HepG2 (cell line): ENCODE data around the gene LTC4S. TPM values are rescaled to one million over a fixed set of nuclear protein-coding genes. Genes with fewer than 3 reads are reported as not detected.

Experiments
- AGO2 ChIP-seq: fragments of 200-400 bp; formaldehyde crosslinking; optimal IDR thresholded peaks from 2 replicates; pipeline ENCODE3; 2017; ENCODE audit warnings: mild to moderate bottlenecking, low read depth, low read length, moderate library complexity
- KDM2A ChIP-seq: sonication (generic); formaldehyde crosslinking; IDR thresholded peaks from 2 replicates; pipeline ENCODE4 v1.4.0; 2020; ENCODE audit warnings: low read depth, missing genetic modification reagents, borderline replicate concordance
- PAWR ChIP-seq: sonication (generic); formaldehyde crosslinking; IDR thresholded peaks from 2 replicates; pipeline ENCODE4 v1.4.0; 2020; ENCODE audit warnings: missing genetic modification reagents, mild to moderate bottlenecking, borderline replicate concordance
- POLR2A ChIP-seq, 2 experiments: IDR thresholded peaks; 2 replicates each; pipeline ENCODE4 v1.6.1; 2011; ENCODE audit warnings: low read depth in 2 of 2, low read length in 2 of 2, mild to moderate bottlenecking in 1 of 2, moderate library complexity in 1 of 2; ENCODE audit not compliant: insufficient read depth in 1 of 2
- TCF7 ChIP-seq: sonication (generic); IDR thresholded peaks from 2 replicates; pipeline ENCODE4 v1.6.1; 2016; ENCODE audit warnings: antibody characterized with exemption, low read depth
- THYN1 ChIP-seq: sonication (generic); formaldehyde crosslinking; IDR thresholded peaks from 2 replicates; pipeline ENCODE4 v1.8.1; 2023; ENCODE audit warnings: low read depth, mild to moderate bottlenecking, moderate library complexity, missing genetic modification reagents, borderline replicate concordance
- ZBTB38 ChIP-seq: sonication (generic); formaldehyde crosslinking; IDR thresholded peaks from 2 replicates; pipeline ENCODE4 v1.5.1; 2020; ENCODE audit warnings: mild to moderate bottlenecking, missing genetic modification reagents
- ZKSCAN5 ChIP-seq: sonication (generic); formaldehyde crosslinking; IDR thresholded peaks from 2 replicates; pipeline ENCODE4 v1.5.1; 2020; ENCODE audit warnings: mild to moderate bottlenecking, missing genetic modification reagents
- ZNF281 ChIP-seq: sonication (generic); formaldehyde crosslinking; IDR thresholded peaks from 2 replicates; pipeline ENCODE4 v1.4.0; 2020; ENCODE audit warnings: missing genetic modification reagents, borderline replicate concordance
- polyA plus RNA-seq, 8 experiments: library from polyadenylated mRNA; depleted of rRNA in 3 of 8; stranded (reverse) in 7 of 8; unstranded in 1 of 8; fragments of >200 nt; fragmentation: Illumina TruSeq in 4 of 8; extraction: Trizol in 4 of 8; gene quantifications; 2 replicates each; pipeline versions ENCODE4 v1.2.1 to v1.2.3, GENCODE V29; 2011 to 2016; ENCODE audit warnings: low read depth in 4 of 8, missing spikeins in 1 of 8, mixed read lengths in 1 of 8; ENCODE audit not compliant: insufficient read depth in 1 of 8
- total RNA-seq, 5 experiments: library from RNA; depleted of rRNA; stranded (reverse); fragments of >200 nt; fragmentation: Illumina TruSeq; extraction: Trizol; gene quantifications; 2 replicates each; pipeline ENCODE4 v1.2.3, GENCODE V29; 2016; ENCODE audit warnings: low read depth in 1 of 5
- TF ChIP-seq, protein P1 (sequence below): sonication (generic); formaldehyde crosslinking; IDR thresholded peaks from 2 replicates; pipeline ENCODE4 v1.8.0; 2022; ENCODE audit warnings: mild to moderate bottlenecking, missing genetic modification reagents
- TF ChIP-seq, protein P2 (sequence below): fragments of 450-650 bp; IDR thresholded peaks from 2 replicates; pipeline ENCODE4 v1.6.1; 2017; ENCODE audit warnings: mild to moderate bottlenecking
- TF ChIP-seq, protein P3 (sequence below): sonication (generic); formaldehyde crosslinking; IDR thresholded peaks from 2 replicates; pipeline ENCODE4 v1.4.0; 2020; ENCODE audit warnings: missing genetic modification reagents
- TF ChIP-seq, protein P4 (sequence below): sonication (generic); formaldehyde crosslinking; IDR thresholded peaks from 2 replicates; pipeline ENCODE4 v1.5.1; 2020; ENCODE audit warnings: mild to moderate bottlenecking, missing genetic modification reagents, moderate library complexity

The LTC4S gene
- total and polyA plus RNA-seq, 2 of the 13 experiments (the other 11 are each of a cell fraction or from before 2014, with no cell fraction given), result 0.35 TPM; not detected in 1

DNA sequence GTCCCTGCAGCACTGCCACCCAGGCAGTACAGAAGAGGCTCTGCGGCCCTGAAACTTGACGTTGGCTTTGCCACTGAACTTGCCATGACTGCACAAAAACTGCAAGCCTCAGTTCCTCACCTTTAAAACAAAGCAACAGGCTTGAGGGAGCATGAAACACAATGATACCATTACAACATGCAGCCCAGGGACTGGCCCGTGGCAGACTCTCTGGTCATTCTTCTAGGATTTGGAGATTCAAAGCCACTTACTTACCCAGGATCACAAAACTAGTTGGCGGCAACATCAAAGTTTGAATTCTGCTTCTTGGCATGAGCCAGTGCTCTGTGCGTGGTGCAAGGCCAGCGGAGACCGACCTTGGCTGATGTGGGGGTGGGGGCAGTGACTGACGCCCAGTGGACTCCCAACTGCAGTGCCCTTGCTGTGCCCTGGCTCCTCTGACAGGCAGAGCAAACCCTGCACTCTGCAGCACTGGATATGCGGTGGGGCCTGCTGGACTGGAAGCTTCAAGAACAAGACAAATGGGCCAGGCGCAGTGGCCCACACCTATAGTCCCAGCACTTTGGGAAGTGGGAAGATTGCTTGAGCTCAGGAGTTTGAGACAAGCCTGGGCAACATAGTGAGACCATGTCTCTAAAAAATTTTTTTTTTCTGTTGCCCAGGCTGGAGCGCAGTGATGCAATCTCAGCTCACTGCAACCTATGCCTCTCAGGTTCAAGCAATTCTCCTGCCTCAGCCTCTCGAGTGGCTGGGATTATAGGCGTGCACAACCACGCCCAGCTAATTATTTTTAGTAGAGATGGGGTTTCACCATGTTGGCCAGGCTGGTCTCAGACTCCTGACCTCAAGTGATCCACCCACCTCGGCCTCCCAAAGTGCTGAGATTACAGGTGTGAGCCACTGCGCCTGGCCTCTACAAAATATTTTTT is 45.8 kb downstream of the LTC4S start (continued):
- TF ChIP-seq, protein P1, sequence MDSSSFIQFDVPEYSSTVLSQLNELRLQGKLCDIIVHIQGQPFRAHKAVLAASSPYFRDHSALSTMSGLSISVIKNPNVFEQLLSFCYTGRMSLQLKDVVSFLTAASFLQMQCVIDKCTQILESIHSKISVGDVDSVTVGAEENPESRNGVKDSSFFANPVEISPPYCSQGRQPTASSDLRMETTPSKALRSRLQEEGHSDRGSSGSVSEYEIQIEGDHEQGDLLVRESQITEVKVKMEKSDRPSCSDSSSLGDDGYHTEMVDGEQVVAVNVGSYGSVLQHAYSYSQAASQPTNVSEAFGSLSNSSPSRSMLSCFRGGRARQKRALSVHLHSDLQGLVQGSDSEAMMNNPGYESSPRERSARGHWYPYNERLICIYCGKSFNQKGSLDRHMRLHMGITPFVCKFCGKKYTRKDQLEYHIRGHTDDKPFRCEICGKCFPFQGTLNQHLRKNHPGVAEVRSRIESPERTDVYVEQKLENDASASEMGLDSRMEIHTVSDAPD (CRISPR knock-in tag), result 0 out of 2 replicates have a peak, but pooled peaks have one; percentile 50
- TF ChIP-seq THYN1 (CRISPR knock-in tag) (no peak), AGO2 (peak; percentile 89), PAWR (CRISPR knock-in tag) (no peak), ZKSCAN5 (CRISPR knock-in tag) (no peak), POLR2A (IDR thresholded peaks at IDR 0.05; ENCODE audit: insufficient read depth in 1 of 2, low read depth in 2 of 2, low read length in 2 of 2) (peak in 1 of 2 experiments; percentile 47; a peak in 1 of 4 replicates), KDM2A (CRISPR knock-in tag) (peak; percentile 51; the same call in 1 of the 2 replicates), ZBTB38 (peak; percentile 27; the same call in 1 of the 2 replicates), ZNF281 (CRISPR knock-in tag) (peak; percentile 58; the same call in 1 of the 2 replicates), TCF7 (peak; percentile 33; the same call in 1 of the 2 replicates)
- TF ChIP-seq, protein P2, sequence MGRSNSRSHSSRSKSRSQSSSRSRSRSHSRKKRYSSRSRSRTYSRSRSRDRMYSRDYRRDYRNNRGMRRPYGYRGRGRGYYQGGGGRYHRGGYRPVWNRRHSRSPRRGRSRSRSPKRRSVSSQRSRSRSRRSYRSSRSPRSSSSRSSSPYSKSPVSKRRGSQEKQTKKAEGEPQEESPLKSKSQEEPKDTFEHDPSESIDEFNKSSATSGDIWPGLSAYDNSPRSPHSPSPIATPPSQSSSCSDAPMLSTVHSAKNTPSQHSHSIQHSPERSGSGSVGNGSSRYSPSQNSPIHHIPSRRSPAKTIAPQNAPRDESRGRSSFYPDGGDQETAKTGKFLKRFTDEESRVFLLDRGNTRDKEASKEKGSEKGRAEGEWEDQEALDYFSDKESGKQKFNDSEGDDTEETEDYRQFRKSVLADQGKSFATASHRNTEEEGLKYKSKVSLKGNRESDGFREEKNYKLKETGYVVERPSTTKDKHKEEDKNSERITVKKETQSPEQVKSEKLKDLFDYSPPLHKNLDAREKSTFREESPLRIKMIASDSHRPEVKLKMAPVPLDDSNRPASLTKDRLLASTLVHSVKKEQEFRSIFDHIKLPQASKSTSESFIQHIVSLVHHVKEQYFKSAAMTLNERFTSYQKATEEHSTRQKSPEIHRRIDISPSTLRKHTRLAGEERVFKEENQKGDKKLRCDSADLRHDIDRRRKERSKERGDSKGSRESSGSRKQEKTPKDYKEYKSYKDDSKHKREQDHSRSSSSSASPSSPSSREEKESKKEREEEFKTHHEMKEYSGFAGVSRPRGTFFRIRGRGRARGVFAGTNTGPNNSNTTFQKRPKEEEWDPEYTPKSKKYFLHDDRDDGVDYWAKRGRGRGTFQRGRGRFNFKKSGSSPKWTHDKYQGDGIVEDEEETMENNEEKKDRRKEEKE, result no peak
- TF ChIP-seq, protein P3, sequence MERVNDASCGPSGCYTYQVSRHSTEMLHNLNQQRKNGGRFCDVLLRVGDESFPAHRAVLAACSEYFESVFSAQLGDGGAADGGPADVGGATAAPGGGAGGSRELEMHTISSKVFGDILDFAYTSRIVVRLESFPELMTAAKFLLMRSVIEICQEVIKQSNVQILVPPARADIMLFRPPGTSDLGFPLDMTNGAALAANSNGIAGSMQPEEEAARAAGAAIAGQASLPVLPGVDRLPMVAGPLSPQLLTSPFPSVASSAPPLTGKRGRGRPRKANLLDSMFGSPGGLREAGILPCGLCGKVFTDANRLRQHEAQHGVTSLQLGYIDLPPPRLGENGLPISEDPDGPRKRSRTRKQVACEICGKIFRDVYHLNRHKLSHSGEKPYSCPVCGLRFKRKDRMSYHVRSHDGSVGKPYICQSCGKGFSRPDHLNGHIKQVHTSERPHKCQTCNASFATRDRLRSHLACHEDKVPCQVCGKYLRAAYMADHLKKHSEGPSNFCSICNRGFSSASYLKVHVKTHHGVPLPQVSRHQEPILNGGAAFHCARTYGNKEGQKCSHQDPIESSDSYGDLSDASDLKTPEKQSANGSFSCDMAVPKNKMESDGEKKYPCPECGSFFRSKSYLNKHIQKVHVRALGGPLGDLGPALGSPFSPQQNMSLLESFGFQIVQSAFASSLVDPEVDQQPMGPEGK, result 0 out of 2 replicates have a peak, but pooled peaks have one; percentile 14
- TF ChIP-seq, protein P4, sequence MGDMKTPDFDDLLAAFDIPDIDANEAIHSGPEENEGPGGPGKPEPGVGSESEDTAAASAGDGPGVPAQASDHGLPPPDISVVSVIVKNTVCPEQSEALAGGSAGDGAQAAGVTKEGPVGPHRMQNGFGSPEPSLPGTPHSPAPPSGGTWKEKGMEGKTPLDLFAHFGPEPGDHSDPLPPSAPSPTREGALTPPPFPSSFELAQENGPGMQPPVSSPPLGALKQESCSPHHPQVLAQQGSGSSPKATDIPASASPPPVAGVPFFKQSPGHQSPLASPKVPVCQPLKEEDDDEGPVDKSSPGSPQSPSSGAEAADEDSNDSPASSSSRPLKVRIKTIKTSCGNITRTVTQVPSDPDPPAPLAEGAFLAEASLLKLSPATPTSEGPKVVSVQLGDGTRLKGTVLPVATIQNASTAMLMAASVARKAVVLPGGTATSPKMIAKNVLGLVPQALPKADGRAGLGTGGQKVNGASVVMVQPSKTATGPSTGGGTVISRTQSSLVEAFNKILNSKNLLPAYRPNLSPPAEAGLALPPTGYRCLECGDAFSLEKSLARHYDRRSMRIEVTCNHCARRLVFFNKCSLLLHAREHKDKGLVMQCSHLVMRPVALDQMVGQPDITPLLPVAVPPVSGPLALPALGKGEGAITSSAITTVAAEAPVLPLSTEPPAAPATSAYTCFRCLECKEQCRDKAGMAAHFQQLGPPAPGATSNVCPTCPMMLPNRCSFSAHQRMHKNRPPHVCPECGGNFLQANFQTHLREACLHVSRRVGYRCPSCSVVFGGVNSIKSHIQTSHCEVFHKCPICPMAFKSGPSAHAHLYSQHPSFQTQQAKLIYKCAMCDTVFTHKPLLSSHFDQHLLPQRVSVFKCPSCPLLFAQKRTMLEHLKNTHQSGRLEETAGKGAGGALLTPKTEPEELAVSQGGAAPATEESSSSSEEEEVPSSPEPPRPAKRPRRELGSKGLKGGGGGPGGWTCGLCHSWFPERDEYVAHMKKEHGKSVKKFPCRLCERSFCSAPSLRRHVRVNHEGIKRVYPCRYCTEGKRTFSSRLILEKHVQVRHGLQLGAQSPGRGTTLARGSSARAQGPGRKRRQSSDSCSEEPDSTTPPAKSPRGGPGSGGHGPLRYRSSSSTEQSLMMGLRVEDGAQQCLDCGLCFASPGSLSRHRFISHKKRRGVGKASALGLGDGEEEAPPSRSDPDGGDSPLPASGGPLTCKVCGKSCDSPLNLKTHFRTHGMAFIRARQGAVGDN (CRISPR knock-in tag), result peak; percentile 60
